HEK293 (cell line): ENCODE data around the gene MLLT1.

Source experiments
- CTCF ChIA-PET: fragments of 350-600 bp; formaldehyde crosslinking; extraction: SDS; loops from one replicate; lab custom pipeline; 2021; ENCODE audit warnings: antibody characterized with exemption; lab: Yijun Ruan, JAX
- POLR2A ChIA-PET: fragments of 300-600 bp; formaldehyde crosslinking; extraction: SDS; loops from one replicate; lab custom pipeline; 2020; ENCODE audit warnings: antibody characterized with exemption, inconsistent platforms; lab: Yijun Ruan, JAX
- H3K27ac ChIP-seq: fragments of 200-500 bp; sonication (Bioruptor generic); 2 replicates; pipeline ENCODE4 v1.5.1; 2014; ENCODE audit warnings: low read depth, low read length, control low read depth, inconsistent platforms; ENCODE audit errors: extremely low read depth
- H3K36me3 ChIP-seq, 2 experiments: fragments of 200-500 bp in 1 of 2; sonication (Bioruptor generic) in 1 of 2; 1 replicate in 1 of 2; 2 replicates in 1 of 2; pipeline ENCODE4 v1.5.1; 2014 to 2017; ENCODE audit warnings: inconsistent platforms in 2 of 2, low read length in 2 of 2; ENCODE audit not compliant: control insufficient read depth in 2 of 2, insufficient read depth in 1 of 2
- H3K4me1 ChIP-seq: fragments of 200-500 bp; sonication (Bioruptor generic); 2 replicates; pipeline ENCODE4 v1.5.1; 2014; ENCODE audit warnings: mild to moderate bottlenecking, low read length, inconsistent platforms; ENCODE audit not compliant: control insufficient read depth, insufficient read depth
- H3K4me3 ChIP-seq: 2 replicates; pipeline ENCODE4 v1.5.1; 2011; ENCODE audit warnings: low read depth, mild to moderate bottlenecking, control low read depth, low read length, moderate library complexity
- H3K9me3 ChIP-seq: fragments of 200-500 bp; sonication (Bioruptor generic); 2 replicates; pipeline ENCODE4 v1.5.1; 2014; ENCODE audit warnings: low read depth, low read length, inconsistent platforms; ENCODE audit not compliant: control insufficient read depth, insufficient read depth
- AEBP2 ChIP-seq: fragments of 450-650 bp; formaldehyde crosslinking; IDR thresholded peaks from 2 replicates; pipeline ENCODE4 v1.5.1; 2016; ENCODE audit warnings: missing biosample characterization, missing genetic modification characterization, borderline replicate concordance
- CTCF ChIP-seq: fragments of 450-650 bp; formaldehyde crosslinking; IDR thresholded peaks from 2 replicates; pipeline ENCODE4 v1.5.1; 2016; ENCODE audit warnings: missing biosample characterization, missing genetic modification characterization
- EGR2 ChIP-seq: fragments of 450-650 bp; formaldehyde crosslinking; IDR thresholded peaks from 2 replicates; pipeline ENCODE4 v1.5.1; 2016; ENCODE audit warnings: low read depth, missing biosample characterization, missing genetic modification characterization
- KLF9 ChIP-seq: fragments of 450-650 bp; formaldehyde crosslinking; IDR thresholded peaks from 2 replicates; pipeline ENCODE4 v1.5.1; 2016; ENCODE audit warnings: missing biosample characterization, missing genetic modification characterization, low read depth
- MEIS1 ChIP-seq: sonication (generic); formaldehyde crosslinking; IDR thresholded peaks from 2 replicates; pipeline ENCODE4 v1.8.1; 2022; ENCODE audit warnings: missing genetic modification reagents, mild to moderate bottlenecking, borderline replicate concordance
- SP3 ChIP-seq: fragments of 450-650 bp; formaldehyde crosslinking; IDR thresholded peaks from 2 replicates; pipeline ENCODE4 v1.5.1; 2016; ENCODE audit warnings: missing biosample characterization, missing genetic modification characterization
- YY2 ChIP-seq: fragments of 450-650 bp; formaldehyde crosslinking; IDR thresholded peaks from 2 replicates; pipeline ENCODE4 v1.5.1; 2016; ENCODE audit warnings: missing biosample characterization, missing genetic modification characterization
- ZNF10 ChIP-seq: fragments of 450-650 bp; formaldehyde crosslinking; IDR thresholded peaks from 2 replicates; pipeline ENCODE4 v1.5.1; 2017; ENCODE audit warnings: missing biosample characterization, missing genetic modification characterization
- ZNF19 ChIP-seq: fragments of 450-650 bp; formaldehyde crosslinking; IDR thresholded peaks from 2 replicates; pipeline ENCODE4; 2016; ENCODE audit warnings: missing biosample characterization, missing genetic modification characterization, low read depth
- ZNF280D ChIP-seq: fragments of 450-650 bp; formaldehyde crosslinking; IDR thresholded peaks from 2 replicates; pipeline ENCODE4 v1.5.1; 2016; ENCODE audit warnings: missing biosample characterization, missing genetic modification characterization
- ZNF354C ChIP-seq: fragments of 450-650 bp; formaldehyde crosslinking; IDR thresholded peaks from 2 replicates; pipeline ENCODE4 v1.5.1; 2016; ENCODE audit warnings: missing biosample characterization, missing genetic modification characterization, low read depth, borderline replicate concordance
- ZNF449 ChIP-seq: fragments of 450-650 bp; formaldehyde crosslinking; IDR thresholded peaks from 2 replicates; pipeline ENCODE4 v1.5.1; 2017; ENCODE audit warnings: missing biosample characterization, mild to moderate bottlenecking, missing genetic modification characterization, moderate library complexity
- ZNF48 ChIP-seq: fragments of 450-650 bp; formaldehyde crosslinking; IDR thresholded peaks from 2 replicates; pipeline ENCODE4 v1.5.1; 2016; ENCODE audit warnings: missing biosample characterization, missing genetic modification characterization
- ZNF548 ChIP-seq: fragments of 450-650 bp; formaldehyde crosslinking; IDR thresholded peaks from 2 replicates; pipeline ENCODE4 v1.5.1; 2016; ENCODE audit warnings: missing biosample characterization, missing genetic modification characterization
- ZNF571 ChIP-seq: fragments of 450-650 bp; formaldehyde crosslinking; IDR thresholded peaks from 2 replicates; pipeline ENCODE4 v1.5.0; 2017; ENCODE audit warnings: missing biosample characterization, missing genetic modification characterization
- ZNF629 ChIP-seq: fragments of 450-650 bp; formaldehyde crosslinking; IDR thresholded peaks from 2 replicates; pipeline ENCODE4 v1.5.1; 2017; ENCODE audit warnings: missing biosample characterization, missing genetic modification characterization
- ZNF747 ChIP-seq: fragments of 450-650 bp; formaldehyde crosslinking; IDR thresholded peaks from 2 replicates; pipeline ENCODE4 v1.5.1; 2016; ENCODE audit warnings: missing biosample characterization, missing genetic modification characterization
- ZSCAN18 ChIP-seq: fragments of 450-650 bp; formaldehyde crosslinking; IDR thresholded peaks from 2 replicates; pipeline ENCODE4 v1.5.1; 2016; ENCODE audit warnings: missing biosample characterization, missing genetic modification characterization
- ZXDB ChIP-seq: fragments of 450-650 bp; formaldehyde crosslinking; IDR thresholded peaks from 2 replicates; pipeline ENCODE4 v1.5.1; 2016; ENCODE audit warnings: missing biosample characterization, missing genetic modification characterization

MLLT1 gene

GRCh38 chr19:6213696-6214641 is 65.8 kb downstream of the MLLT1 start:
- Histone ChIP-seq H3K27ac (no peak overlapping the region), H3K36me3 (peaks cover 0 to 17% of the 10 kb centered on the region in 2 experiments; a peak in 2 of 3 replicates), H3K4me3 (no peak overlapping the region), H3K9me3 (no peaks in the 10 kb centered on the region), H3K4me1 (peaks cover 8% of the 10 kb centered on the region)
- CTCF ChIA-PET = no interaction called here
- POLR2A ChIA-PET = no interaction called here
- TF ChIP-seq ZNF48 (tag by site-specific recombination) (no peak), ZNF747 (no peak), ZSCAN18 (tag by site-specific recombination) (no peak), EGR2 (tag by site-specific recombination) (no peak), ZNF449 (tag by site-specific recombination) (no peak), ZNF19 (tag by site-specific recombination) (no peak), ZNF10 (tag by site-specific recombination) (no peak), ZNF571 (tag by site-specific recombination) (no peak), CTCF (tag by site-specific recombination) (no peak), ZNF354C (tag by site-specific recombination) (no peak), AEBP2 (tag by site-specific recombination) (no peak), SP3 (tag by site-specific recombination) (no peak)

GRCh38 chr19:6213266-6213595 is 66.5 kb downstream of the MLLT1 start:
- CTCF ChIA-PET = no interaction called here
- no peaks in the 10 kb centered on the region for H3K9me3 ChIP-seq
- H3K36me3 ChIP-seq = peaks cover 0 to 17% of the 10 kb centered on the region in 2 experiments; a peak in 2 of 3 replicates
- no peak overlapping the region for H3K27ac ChIP-seq
- peaks cover 8% of the 10 kb centered on the region for H3K4me1 ChIP-seq
- POLR2A ChIA-PET = no interaction called here
- TF ChIP-seq KLF9 (tag by site-specific recombination) = no peak
- no peak for TF ChIP-seq ZNF629
- no peak for TF ChIP-seq MEIS1
- no peak for TF ChIP-seq ZNF280D (tag by site-specific recombination)
- TF ChIP-seq YY2 = no peak
- no peak for TF ChIP-seq ZXDB (tag by site-specific recombination)
- TF ChIP-seq CTCF (tag by site-specific recombination) = no peak
- TF ChIP-seq ZNF548 (tag by site-specific recombination) = no peak
- TF ChIP-seq, all 188 proteins: peak for 0
- no peak overlapping the region for H3K4me3 ChIP-seq
